HCT116 (cell line): ENCODE data around the gene ERC1. TPM values are rescaled to one million over a fixed set of nuclear protein-coding genes. Genes with fewer than 3 reads are reported as not detected.

Experiments
- ATAC-seq: fragments of 200-7000 bp; cut with Tn5 transposase; 2 replicates; pipeline ENCODE4 v1.9.1; 2020; ENCODE audit warnings: mild to moderate bottlenecking, moderate library complexity
- BruUV-seq: library from RNA; stranded (reverse); fragments of 400-500 nt; replicated peaks from 2 replicates; lab custom pipeline; 2021; lab: Mats Ljungman, UMichigan
- CTCF ChIA-PET: fragments of 300-600 bp; sonication (Branson Sonifier 250); formaldehyde crosslinking; loops from one replicate; lab custom pipeline; 2021; ENCODE audit warnings: antibody characterized with exemption; lab: Charles Lee
- POLR2A ChIA-PET: fragments of 300-600, 350-600 bp; sonication (Branson Sonifier 250); formaldehyde crosslinking; loops from one replicate; lab custom pipeline; 2021; ENCODE audit warnings: antibody characterized with exemption; lab: Charles Lee
- RAD21 ChIA-PET, 2 experiments: fragments of 300-600 bp; sonication (Branson Sonifier 250); formaldehyde crosslinking; loops; one replicate each; lab custom pipeline; 2023; ENCODE audit warnings: low total read pairs in 2 of 2; ENCODE audit not compliant: uncharacterized antibody in 2 of 2, unreplicated experiment in 2 of 2, low non-redundant PET in 1 of 2; lab: Charles Lee
- DNase-seq: peaks from one replicate; pipeline ENCODE4 v3.0.0-alpha.2; 2010; ENCODE audit warnings: low read depth, low spot score
- H2AFZ ChIP-seq: fragments of 200-600 bp; shearing (Covaris generic), sonication (generic); 2 replicates; pipeline ENCODE4 v1.6.1; 2017; ENCODE audit warnings: low read depth, mixed run types, mixed read lengths, antibody characterized with exemption, low read length; ENCODE audit not compliant: poor library complexity, severe bottlenecking
- H3K27ac ChIP-seq: 2 replicates; pipeline ENCODE4 v1.5.1; 2012; ENCODE audit warnings: low read depth, low read length
- H3K27me3 ChIP-seq: fragments of 200-600 bp; sonication (generic); 2 replicates; pipeline ENCODE4 v1.6.1; 2016; ENCODE audit warnings: mixed run types, low read length, mixed read lengths; ENCODE audit not compliant: insufficient read depth
- H3K36me3 ChIP-seq, 2 experiments: fragments of 200-500 bp in 1 of 2; fragments of 200-600 bp in 1 of 2; sonication (Bioruptor generic) in 1 of 2; sonication (generic) in 1 of 2; 2 replicates each; pipeline versions ENCODE4 v1.5.1 to v1.6.1; 2014 to 2016; ENCODE audit warnings: low read length in 2 of 2, inconsistent platforms in 1 of 2, mixed read lengths in 1 of 2, mixed run types in 1 of 2; ENCODE audit not compliant: insufficient read depth in 2 of 2, control insufficient read depth in 1 of 2
- H3K4me1 ChIP-seq, 2 experiments: fragments of 200-600 bp in 1 of 2; sonication (generic) in 1 of 2; 2 replicates each; pipeline versions ENCODE4 v1.5.1 to v1.6.1; 2012 to 2017; ENCODE audit warnings: low read length in 2 of 2, inconsistent platforms in 1 of 2, mild to moderate bottlenecking in 1 of 2, mixed read lengths in 1 of 2, mixed run types in 1 of 2, moderate library complexity in 1 of 2; ENCODE audit not compliant: insufficient read depth in 2 of 2, control insufficient read depth in 1 of 2
- H3K4me2 ChIP-seq: fragments of 200-600 bp; sonication (generic); 2 replicates; pipeline ENCODE4 v1.6.1; 2017; ENCODE audit warnings: mixed run types, low read length, mixed read lengths
- H3K4me3 ChIP-seq, 2 experiments: fragments of 200-600 bp in 1 of 2; sonication (generic) in 1 of 2; replicated peaks in 1 of 2; 2 replicates each; pipeline ENCODE4 v1.5.1; 2011 to 2016; ENCODE audit warnings: low read length in 2 of 2, control low read depth in 1 of 2, low read depth in 1 of 2, mild to moderate bottlenecking in 1 of 2, mixed read lengths in 1 of 2, mixed run types in 1 of 2
- H3K79me2 ChIP-seq: fragments of 200-600 bp; sonication (generic); 2 replicates; pipeline ENCODE4 v1.6.1; 2017; ENCODE audit warnings: mild to moderate bottlenecking, mixed run types, low read length, moderate library complexity, mixed read lengths; ENCODE audit not compliant: insufficient read depth
- H3K9ac ChIP-seq: fragments of 200-600 bp; sonication (generic); 2 replicates; pipeline ENCODE4 v1.6.1; 2016; ENCODE audit warnings: low read length, mixed read lengths
- H3K9me2 ChIP-seq: fragments of 200-600 bp; sonication (generic), shearing (Covaris generic); 2 replicates; pipeline ENCODE4 v1.6.1; 2017; ENCODE audit warnings: mixed run types, mild to moderate bottlenecking, moderate library complexity; ENCODE audit not compliant: insufficient read depth
- H3K9me3 ChIP-seq, 2 experiments: fragments of 200-500 bp in 1 of 2; fragments of 200-600 bp in 1 of 2; sonication (Bioruptor generic) in 1 of 2; sonication (generic) in 1 of 2; 2 replicates each; pipeline ENCODE4 v1.6.1; 2014 to 2017; ENCODE audit warnings: low read length in 2 of 2, mixed read lengths in 2 of 2, inconsistent platforms in 1 of 2, low read depth in 1 of 2, mild to moderate bottlenecking in 1 of 2, mixed run types in 1 of 2, moderate library complexity in 1 of 2; ENCODE audit not compliant: control insufficient read depth in 1 of 2, insufficient read depth in 1 of 2
- H4K20me1 ChIP-seq: fragments of 200-600 bp; sonication (generic), shearing (Covaris generic); 2 replicates; pipeline ENCODE4 v1.6.1; 2017; ENCODE audit warnings: mixed run types, mild to moderate bottlenecking, moderate library complexity; ENCODE audit not compliant: insufficient read depth
- CBX3 ChIP-seq: IDR thresholded peaks from 2 replicates; pipeline ENCODE4 v1.6.1; 2012; ENCODE audit warnings: low read depth
- CEBPB ChIP-seq: IDR thresholded peaks from 2 replicates; pipeline ENCODE4 v1.6.1; 2012; ENCODE audit warnings: low read depth
- CTCF ChIP-seq, 3 experiments: fragments of 200-600 bp in 1 of 3; sonication (generic) in 1 of 3; IDR thresholded peaks in 2 of 3; conservative IDR thresholded peaks in 1 of 3; 2 replicates each; pipeline ENCODE4 v1.5.1; 2012 to 2017; ENCODE audit warnings: low read depth in 2 of 3, low read length in 2 of 3, antibody characterized with exemption in 1 of 3, borderline replicate concordance in 1 of 3, control low read depth in 1 of 3, mild to moderate bottlenecking in 1 of 3, mixed read lengths in 1 of 3, mixed run types in 1 of 3, moderate library complexity in 1 of 3; ENCODE audit not compliant: insufficient read depth in 1 of 3
- EGR1 ChIP-seq: IDR thresholded peaks from 2 replicates; pipeline ENCODE4 v1.6.1; 2012; ENCODE audit warnings: low read depth
- EZH2 ChIP-seq: fragments of 200-600 bp; sonication (generic); IDR thresholded peaks from 2 replicates; pipeline ENCODE4 v1.6.1; 2017; ENCODE audit warnings: antibody characterized with exemption, mixed run types
- EZH2phosphoT487 ChIP-seq: fragments of 200-600 bp; IDR thresholded peaks from 2 replicates; pipeline ENCODE4 v1.6.1; 2018; ENCODE audit warnings: antibody characterized with exemption, borderline replicate concordance
- FOSL1 ChIP-seq: IDR thresholded peaks from 2 replicates; pipeline ENCODE4 v1.6.1; 2012; ENCODE audit warnings: low read depth
- JUND ChIP-seq: IDR thresholded peaks from 2 replicates; pipeline ENCODE4 v1.6.1; 2012
- MAX ChIP-seq: IDR thresholded peaks from 2 replicates; pipeline ENCODE4 v1.6.1; 2012
- POLR2A ChIP-seq: IDR thresholded peaks from 2 replicates; pipeline ENCODE4 v1.7.0; 2011; ENCODE audit warnings: borderline replicate concordance; ENCODE audit not compliant: insufficient read depth, insufficient read length; ENCODE audit errors: extremely low read depth
- RAD21 ChIP-seq: IDR thresholded peaks from 2 replicates; pipeline ENCODE4 v1.6.1; 2012; ENCODE audit warnings: low read depth, mild to moderate bottlenecking
- SIN3A ChIP-seq: IDR thresholded peaks from 2 replicates; pipeline ENCODE4 v1.6.1; 2012; ENCODE audit warnings: low read depth
- TCF7L2 ChIP-seq: IDR thresholded peaks from 2 replicates; pipeline ENCODE4 v1.7.0; 2011; ENCODE audit warnings: borderline replicate concordance, inconsistent platforms; ENCODE audit not compliant: insufficient read depth, insufficient read length; ENCODE audit errors: extremely low read depth
- ZBTB33 ChIP-seq: IDR thresholded peaks from 2 replicates; pipeline ENCODE4 v1.6.1; 2011; ENCODE audit warnings: mild to moderate bottlenecking, low read length, moderate library complexity; ENCODE audit not compliant: insufficient replicate concordance; ENCODE audit errors: extremely low read depth
- ZNF274 ChIP-seq: fragments of 200-500 bp; sonication (Bioruptor generic); IDR thresholded peaks from 2 replicates; pipeline ENCODE4 v1.6.1; 2014; ENCODE audit warnings: mild to moderate bottlenecking, low read depth, low read length, inconsistent platforms
- intact Hi-C: fragments of 100-400 bp; cut with micrococcal nuclease; formaldehyde crosslinking; loops from 2 replicates; pipeline ENCODE4 v1.10.0; 2022
- total RNA-seq: library from RNA; stranded (reverse); gene quantifications from one replicate; pipeline ENCODE4 v1.2.1, GENCODE V29; 2021; ENCODE audit not compliant: unreplicated experiment
- TF ChIP-seq, protein P1 (sequence below): IDR thresholded peaks from 2 replicates; pipeline ENCODE4 v1.6.1; 2012
- TF ChIP-seq, protein P2 (sequence below): IDR thresholded peaks from 2 replicates; pipeline ENCODE4 v1.6.1; 2012; ENCODE audit warnings: low read depth

ERC1 gene
- total RNA-seq, 1 experiment from 2014 or later = 41.9 TPM

DNA sequence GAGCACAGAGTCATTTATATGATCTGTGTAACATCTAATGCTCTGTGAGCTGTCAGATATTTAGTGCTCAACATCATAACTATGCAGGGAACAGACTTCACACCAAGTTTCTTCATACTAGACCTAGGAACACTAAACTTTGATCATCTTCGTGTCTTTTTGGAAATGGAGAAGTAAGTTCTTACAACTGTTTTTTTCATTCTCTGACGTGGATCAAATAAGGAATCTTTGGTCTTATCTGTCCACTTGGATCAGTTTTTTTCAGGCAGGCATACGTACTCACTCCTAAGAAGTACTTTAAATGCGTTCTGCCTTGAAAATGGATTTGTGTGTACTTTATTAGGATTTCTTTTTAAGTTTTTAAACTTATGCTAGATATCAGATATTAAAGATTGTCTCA lies 412.4 kb downstream of the ERC1 start:
- ATAC-seq (no peak), DNase-seq (no peak)
- Histone ChIP-seq H2AFZ (no peak overlapping the region), H3K4me3 (no peak overlapping the region), H3K9ac (no peak overlapping the region), H3K4me1 (no peaks in the 10 kb centered on the region), H3K27ac (no peak overlapping the region), H3K9me2 (no peaks in the 10 kb centered on the region), H3K79me2 (no peaks in the 10 kb centered on the region), H3K9me3 (no peaks in the 10 kb centered on the region), H3K27me3 (no peaks in the 10 kb centered on the region), H3K4me2 (no peak overlapping the region), H3K36me3 (no peaks in the 10 kb centered on the region), H4K20me1 (no peaks in the 10 kb centered on the region)
- intact Hi-C loops = no loop called here
- ChIA-PET POLR2A (no interaction called here), RAD21 (no interaction called here), CTCF (no interaction called here)
- TF ChIP-seq FOSL1 (no peak), EZH2 (no peak), JUND (no peak), CTCF (IDR thresholded peaks at IDR 0.05 in 2 of 3, conservative IDR thresholded peaks at IDR 0.05 in 1 of 3; ENCODE audit: borderline replicate concordance in 1 of 3, insufficient read depth in 1 of 3, low read depth in 2 of 3, low read length in 2 of 3) (no peak), CEBPB (no peak), SIN3A (no peak), RAD21 (no peak), EGR1 (no peak), TCF7L2 (no peak), ZNF274 (no peak), POLR2A (no peak), ZBTB33 (no peak), MAX (no peak), CBX3 (no peak), EZH2phosphoT487 (no peak)
- TF ChIP-seq, protein P1, sequence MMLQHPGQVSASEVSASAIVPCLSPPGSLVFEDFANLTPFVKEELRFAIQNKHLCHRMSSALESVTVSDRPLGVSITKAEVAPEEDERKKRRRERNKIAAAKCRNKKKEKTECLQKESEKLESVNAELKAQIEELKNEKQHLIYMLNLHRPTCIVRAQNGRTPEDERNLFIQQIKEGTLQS = no peak
- TF ChIP-seq, protein P2, sequence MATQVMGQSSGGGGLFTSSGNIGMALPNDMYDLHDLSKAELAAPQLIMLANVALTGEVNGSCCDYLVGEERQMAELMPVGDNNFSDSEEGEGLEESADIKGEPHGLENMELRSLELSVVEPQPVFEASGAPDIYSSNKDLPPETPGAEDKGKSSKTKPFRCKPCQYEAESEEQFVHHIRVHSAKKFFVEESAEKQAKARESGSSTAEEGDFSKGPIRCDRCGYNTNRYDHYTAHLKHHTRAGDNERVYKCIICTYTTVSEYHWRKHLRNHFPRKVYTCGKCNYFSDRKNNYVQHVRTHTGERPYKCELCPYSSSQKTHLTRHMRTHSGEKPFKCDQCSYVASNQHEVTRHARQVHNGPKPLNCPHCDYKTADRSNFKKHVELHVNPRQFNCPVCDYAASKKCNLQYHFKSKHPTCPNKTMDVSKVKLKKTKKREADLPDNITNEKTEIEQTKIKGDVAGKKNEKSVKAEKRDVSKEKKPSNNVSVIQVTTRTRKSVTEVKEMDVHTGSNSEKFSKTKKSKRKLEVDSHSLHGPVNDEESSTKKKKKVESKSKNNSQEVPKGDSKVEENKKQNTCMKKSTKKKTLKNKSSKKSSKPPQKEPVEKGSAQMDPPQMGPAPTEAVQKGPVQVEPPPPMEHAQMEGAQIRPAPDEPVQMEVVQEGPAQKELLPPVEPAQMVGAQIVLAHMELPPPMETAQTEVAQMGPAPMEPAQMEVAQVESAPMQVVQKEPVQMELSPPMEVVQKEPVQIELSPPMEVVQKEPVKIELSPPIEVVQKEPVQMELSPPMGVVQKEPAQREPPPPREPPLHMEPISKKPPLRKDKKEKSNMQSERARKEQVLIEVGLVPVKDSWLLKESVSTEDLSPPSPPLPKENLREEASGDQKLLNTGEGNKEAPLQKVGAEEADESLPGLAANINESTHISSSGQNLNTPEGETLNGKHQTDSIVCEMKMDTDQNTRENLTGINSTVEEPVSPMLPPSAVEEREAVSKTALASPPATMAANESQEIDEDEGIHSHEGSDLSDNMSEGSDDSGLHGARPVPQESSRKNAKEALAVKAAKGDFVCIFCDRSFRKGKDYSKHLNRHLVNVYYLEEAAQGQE = no peak
- BruUV-seq = no TSS peak
